NCI-H2171 treated with DMSO at 0.1 percent for 48 hours (cell line): ENCODE results near the gene PHKA2.

Experiments used
- DNase-seq: peaks from one replicate; lab custom pipeline; 2025; lab: John Stamatoyannopoulos, UW

PHKA2 gene

DNA sequence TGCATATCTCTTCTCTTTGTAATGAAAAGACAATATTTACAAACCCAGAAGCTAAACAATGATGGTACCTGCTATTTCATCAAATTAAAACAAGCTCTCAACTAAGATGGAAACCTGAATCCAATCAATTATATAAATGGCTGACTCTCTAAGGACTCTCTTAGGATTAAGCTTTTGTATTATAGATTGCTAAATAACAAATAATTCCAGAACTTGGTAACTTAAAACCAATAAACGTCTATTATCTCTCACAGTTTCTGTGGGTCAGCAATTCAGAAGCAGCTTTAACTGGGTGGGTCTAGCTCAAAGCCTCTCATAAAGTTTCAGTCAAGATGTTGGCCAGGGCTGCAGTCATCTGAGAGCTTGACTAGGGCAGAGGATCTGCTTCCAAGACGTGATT, 12.4 kb downstream of the PHKA2 start:
- no peak for DNase-seq

DNA sequence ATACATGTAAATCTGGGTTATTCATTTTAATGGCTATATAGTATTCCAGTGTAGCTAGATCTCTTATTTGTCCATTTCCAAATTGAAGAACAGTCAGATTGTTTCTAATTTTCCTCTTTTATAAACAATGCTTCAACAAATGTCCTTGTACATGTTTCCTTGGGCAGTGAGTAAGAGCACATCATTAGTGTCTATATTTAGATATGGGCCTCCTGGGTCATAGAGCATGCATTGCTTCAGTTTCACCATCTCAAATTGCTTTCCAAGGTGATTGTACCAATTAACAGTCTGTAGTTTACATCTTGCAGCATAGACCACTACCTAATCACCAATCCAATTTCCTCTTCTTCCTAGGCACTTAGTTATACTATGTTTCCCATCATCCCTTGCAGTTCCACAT, 13.4 kb downstream of the PHKA2 start:
- no peak for DNase-seq

- DNase-seq, result no peak
Measured at GRCh38 chrX:18966624-18967023, 17.3 kb downstream of the PHKA2 start.

- no peak for DNase-seq
Measured at GRCh38 chrX:18964901-18965300, 19.0 kb downstream of the PHKA2 start.

DNA sequence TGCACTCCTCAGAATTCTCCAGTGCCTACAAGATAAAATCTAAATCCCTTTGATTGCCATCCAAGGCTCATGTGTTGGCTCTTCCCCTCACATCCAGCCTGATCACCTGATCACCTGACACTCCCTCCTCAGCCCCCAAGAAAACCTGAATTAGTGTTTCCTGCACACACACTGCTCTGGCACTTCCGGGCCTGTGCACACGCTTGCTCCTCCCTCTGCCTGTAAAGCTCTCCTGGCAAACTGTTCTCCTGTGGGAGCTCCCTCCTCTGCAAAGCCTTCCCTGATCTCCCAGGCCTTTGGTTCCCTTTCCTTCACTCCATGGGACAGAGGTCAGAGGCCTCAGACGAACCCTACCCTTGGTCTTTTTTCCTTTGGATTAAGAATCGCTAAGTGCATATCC, 19.9 kb downstream of the PHKA2 start:
- DNase-seq, result peak; percentile 1

- no peak for DNase-seq
Measured at GRCh38 chrX:18962329-18962728, 21.6 kb downstream of the PHKA2 start.

DNA sequence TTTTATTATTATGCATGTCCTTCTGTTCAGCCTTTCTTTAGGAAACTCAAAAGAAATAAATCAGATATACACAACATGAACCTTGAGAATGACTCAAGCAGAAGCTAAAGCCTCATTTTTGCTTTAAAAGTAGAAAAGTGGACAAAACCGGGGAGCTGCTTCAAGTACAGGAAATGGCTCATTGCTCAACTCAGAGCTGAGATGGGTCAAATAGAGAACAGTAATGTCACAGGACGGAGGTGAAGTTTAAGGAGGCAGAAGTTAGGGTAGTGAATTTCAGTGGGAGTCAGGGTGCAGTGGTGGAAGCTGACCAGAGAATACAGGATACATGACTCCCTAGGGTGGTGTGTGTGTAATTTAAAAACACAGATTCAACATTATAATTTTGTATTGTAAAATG, 22.2 kb downstream of the PHKA2 start:
- no peak for DNase-seq

GRCh38 chrX:18956303-18957032, 27.4 kb downstream of the PHKA2 start:
- DNase-seq, result no peak

- DNase-seq, result no peak
Measured at GRCh38 chrX:18955676-18956075, 28.2 kb downstream of the PHKA2 start.

DNA sequence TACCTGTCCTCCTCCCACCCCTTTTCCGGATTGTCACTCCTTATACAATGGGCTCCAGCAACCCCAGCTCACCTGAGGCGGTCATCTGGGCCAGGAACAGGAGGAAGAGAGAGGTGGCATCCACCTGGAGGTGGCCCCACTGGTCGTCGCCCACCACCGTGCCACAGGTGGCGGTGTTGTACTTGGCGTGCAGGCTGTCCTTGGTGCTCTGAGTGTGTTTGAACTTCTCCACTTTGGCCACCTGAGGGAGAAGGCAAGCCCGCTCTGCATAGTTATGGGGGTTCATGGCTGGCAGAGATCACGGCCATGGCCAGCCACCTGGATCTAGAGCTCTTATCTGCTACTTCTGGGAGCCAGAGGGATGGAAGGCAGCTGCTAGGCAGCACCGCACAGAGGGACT, 32.9 kb downstream of the PHKA2 start:
- no peak for DNase-seq

DNA sequence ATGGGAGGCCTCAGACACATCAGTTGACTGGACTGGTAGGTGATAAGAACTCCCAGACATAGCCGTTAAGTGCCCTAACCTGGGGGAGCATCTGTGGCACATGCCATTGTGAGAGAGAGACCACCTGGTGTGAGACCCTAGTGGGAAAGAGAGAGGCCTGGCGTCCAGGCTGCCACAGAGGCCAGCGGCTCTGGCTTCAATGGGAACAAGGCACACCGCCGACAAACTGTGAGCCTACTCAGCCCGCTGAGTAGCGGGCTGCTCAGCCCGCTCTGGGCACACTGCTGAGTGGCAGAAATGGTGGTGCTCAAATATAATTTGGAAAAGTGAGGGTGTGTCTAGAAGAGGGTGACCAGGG, 34.0 kb downstream of the PHKA2 start:
- no peak for DNase-seq

DNA sequence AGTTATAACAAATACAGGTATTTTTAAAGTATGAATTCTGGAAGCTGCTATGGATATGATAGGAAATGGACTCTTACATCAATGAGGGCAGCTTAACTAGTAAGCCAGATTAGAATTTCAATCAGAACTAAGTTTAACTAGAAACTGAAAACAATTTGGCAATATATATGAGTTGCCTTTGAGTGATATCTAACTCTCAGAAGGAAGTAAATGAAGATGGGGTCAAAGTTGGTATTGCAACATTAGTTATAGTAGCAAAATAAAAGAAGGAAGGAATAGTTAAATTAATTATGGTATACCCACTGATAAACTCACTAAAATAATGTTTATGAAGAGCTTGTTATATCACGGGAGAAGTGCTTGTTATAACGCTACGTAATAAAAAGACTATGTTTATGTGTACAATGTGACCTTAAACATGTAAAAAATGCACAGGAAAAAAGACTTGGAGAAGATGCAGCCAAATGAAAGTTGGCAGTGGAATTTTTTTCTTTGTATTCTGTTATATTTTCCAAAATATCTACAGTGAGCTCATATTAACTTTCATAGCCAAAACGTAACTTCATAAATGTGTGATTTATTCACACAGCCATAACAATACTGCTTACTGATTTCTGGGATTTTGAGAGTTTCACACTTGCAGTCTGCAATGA, 34.5 kb downstream of the PHKA2 start:
- DNase-seq, result no peak

GRCh38 chrX:18946611-18947010, 37.3 kb downstream of the PHKA2 start:
- no peak for DNase-seq

DNA sequence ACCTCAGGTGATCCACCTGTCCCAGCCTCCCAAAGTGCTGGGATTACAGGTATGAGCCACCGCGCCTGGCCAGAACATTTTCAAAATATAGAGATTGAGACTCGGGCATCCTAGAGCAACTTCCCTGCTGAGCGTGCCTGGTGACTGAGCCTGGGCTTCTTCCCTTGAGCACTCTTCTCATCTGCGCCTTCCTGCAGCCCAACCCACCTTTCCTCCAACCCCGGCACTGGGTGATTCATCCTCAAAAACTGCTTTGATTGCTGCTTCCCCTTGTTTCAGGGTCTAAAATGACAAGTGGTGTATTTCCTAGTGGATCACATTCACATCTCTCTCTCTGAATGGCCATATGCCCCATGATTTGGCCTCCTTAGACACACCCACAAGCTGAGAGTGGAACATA, 37.8 kb downstream of the PHKA2 start:
- DNase-seq, result no peak

DNA sequence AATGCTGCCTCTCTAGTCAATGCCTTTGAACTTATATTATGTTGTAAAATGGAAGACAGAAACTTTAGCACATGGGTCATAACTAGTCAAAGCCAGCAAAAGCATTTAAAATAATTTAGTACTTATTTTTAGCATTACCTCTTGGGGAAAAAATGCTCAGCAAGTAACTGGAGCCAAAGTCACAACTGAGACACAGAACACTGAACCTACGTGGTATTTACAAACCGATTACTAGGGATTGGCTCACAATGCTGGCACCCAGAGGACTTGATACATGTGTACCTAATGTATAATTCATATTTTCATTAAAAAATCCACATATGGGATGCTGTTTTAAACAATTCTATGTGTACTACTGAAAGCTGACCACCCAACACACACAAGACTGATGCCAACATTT, 38.4 kb downstream of the PHKA2 start:
- no peak for DNase-seq

- no peak for DNase-seq
Measured at GRCh38 chrX:18944482-18944881, 39.4 kb downstream of the PHKA2 start.

GRCh38 chrX:18941896-18942295, 42.0 kb downstream of the PHKA2 start:
- DNase-seq, result no peak

DNA sequence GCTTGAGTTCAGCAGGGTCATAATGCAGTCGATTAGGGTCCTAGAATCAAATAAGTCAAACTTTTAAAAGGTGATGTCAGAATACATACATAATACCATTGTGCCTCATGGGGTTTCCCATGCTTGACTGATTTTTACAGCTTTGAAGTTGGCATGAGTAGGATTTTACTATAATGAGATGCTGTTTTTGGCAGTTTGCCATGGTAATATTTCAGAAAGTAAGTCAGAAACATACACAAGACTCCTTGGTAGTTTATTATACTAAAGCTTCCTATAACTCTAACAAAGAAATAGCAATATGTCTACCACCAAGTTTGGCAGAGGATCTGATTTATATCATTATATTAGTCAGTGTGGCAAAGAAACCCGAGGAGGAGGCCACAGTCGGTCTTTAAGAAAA, 45.2 kb downstream of the PHKA2 start:
- DNase-seq, result peak; percentile 18

- DNase-seq, result no peak
Measured at GRCh38 chrX:18937173-18937572, 46.7 kb downstream of the PHKA2 start.

- no peak for DNase-seq
Measured at GRCh38 chrX:18935893-18936292, 48.0 kb downstream of the PHKA2 start.

- no peak for DNase-seq
Measured at GRCh38 chrX:18934708-18935107, 49.2 kb downstream of the PHKA2 start.

DNA sequence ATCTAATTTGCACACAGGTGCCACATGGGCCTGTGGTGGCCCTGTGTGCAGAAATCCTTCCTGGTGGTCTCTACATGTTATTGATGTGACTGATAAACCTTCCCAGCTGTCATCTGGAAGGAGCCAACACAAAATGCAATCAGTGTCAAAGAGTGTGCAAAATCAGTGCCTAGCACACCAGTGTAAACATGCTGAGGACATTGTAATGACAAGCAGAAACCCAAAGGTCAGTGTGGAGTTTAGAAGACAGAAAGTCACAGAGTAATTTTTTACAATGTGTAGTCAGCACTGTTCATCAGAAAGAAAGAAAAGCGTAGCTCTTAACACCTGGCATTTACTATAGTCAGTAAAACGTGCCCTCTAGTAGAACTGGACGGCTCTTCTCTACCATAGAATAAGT, 50.3 kb downstream of the PHKA2 start:
- DNase-seq, result no peak

GRCh38 chrX:18931972-18932371, 51.9 kb downstream of the PHKA2 start:
- DNase-seq, result no peak

- no peak for DNase-seq
Measured at GRCh38 chrX:18929775-18930174, 54.1 kb downstream of the PHKA2 start.
